GM12892 (cell line): ENCODE data around the gene GPR55.

ENCODE experiments used
- POLR2A ChIP-seq: IDR thresholded peaks from 2 replicates; pipeline ENCODE4 v1.6.1; 2011; ENCODE audit warnings: low read depth, low read length, control low read depth
- POLR2AphosphoS5 ChIP-seq: IDR thresholded peaks from 2 replicates; pipeline ENCODE4 v1.6.1; 2011; ENCODE audit warnings: low read depth, low read length, control low read depth

- no peak for TF ChIP-seq POLR2AphosphoS5
- no peak for TF ChIP-seq POLR2A
Measured at GRCh38 chr2:230887342-230887741, 37.7 kb downstream of the GPR55 start.
